HuH-7 (cell line): ENCODE data around the gene LHFPL3.
A peak's percentile ranks its signal among the peaks of the same experiment; 100 is the strongest.
"Not testable (repeated sequence)": the region's sequence is repeated elsewhere in the genome, so short reads cannot be mapped to it uniquely, and the experiment has no call there.

Experiments used
- DNase-seq: peaks from one replicate; pipeline ENCODE4 v3.0.0; 2011; ENCODE audit warnings: low spot score

LHFPL3 gene

DNA sequence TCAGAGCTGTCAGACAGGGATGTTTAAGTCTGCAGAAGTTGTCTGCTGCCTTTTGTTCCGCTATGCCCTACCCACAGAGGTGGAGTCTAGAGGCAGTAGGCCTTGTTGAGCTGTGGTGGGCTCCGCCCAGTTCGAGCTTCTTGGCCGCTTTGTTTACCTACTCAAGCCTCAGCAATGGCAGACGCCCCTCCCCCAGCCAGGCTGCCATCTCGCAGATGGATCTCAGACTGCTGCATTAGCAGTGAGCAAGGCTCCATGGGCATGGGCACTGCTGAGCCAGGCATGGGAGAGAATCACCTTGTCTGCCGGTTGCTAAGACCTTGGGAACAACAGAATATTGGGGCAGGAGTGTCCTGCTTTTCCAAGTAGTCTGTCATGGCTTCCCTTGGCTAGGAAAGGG lies 267.2 kb downstream of the LHFPL3 start:
- DNase-seq: not testable (repeated sequence)

DNA sequence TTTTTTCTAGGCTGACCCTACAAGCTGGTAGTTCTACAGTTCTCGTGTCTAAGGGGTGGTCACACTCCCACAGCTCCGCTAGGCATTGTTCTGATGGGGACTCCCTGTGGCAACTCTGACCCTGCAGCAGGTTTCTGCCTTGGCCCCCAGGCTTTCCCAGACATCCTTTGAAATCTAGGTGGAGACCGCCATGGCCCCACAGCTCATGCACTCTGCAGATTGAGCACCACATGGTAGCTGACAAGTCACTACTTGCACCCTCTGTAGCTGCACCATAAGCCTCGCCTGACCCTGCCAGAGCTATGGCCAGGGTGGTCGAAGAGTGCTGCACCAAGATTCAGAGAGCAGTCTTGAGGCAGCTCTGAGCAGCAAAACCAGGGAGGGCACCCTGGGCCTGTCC lies 275.6 kb downstream of the LHFPL3 start:
- no peak for DNase-seq

DNA sequence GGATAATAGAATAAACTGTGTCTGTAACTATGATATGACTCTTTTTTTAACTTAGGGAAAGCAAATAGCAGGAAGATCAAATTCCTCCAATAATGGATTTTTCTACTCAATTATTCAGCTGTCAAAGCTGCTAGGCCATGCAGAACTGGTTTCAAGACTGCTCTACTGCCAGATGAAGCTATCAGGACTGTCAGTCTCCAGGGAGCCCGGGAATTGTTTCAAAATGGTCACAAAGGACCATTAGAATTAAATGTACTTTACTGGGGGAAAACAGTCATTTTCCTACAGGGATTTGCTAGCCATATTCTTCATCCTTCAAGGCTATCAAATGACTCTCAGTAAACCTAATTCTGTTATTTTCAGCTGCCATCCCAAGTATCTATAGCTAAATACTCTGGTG lies 276.3 kb downstream of the LHFPL3 start:
- DNase-seq: no peak

DNA sequence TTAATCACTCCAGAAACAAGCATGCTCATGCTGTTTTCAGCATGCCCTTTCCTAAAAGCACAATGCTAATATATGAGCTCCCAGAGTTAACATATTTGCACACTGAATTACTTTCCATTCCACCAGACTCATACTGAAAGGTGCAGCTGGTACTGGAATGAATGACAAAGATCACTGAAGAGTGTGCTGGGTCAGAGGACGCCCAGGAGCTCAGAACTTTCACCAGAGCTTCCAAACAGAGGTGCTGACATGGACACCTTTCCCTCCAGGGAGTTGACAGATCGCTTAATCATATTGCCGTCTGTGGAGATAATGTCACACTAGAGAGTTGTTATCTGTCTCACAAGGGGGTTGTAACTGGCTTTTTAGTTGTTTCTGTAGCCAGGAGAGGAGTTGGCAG lies 292.9 kb downstream of the LHFPL3 start:
- DNase-seq: no peak

DNA sequence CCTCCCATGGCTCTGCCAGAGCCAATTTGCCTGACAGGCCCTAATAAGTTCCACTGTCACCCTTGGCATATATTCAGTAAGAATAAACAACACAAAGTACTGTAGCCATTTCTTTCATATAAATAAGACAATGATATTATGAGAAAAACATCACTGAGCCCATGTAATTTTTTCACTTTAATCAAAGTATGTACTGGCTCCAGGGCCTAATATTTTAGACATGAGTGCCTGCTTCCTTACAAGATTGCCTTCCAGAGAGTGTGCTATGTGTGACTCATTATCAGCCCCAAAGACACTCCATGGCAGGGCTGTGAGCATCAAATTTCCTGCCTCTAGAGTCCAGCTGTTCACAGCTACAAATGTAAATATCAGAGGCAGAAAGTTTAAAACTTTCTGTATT lies 297.6 kb downstream of the LHFPL3 start:
- DNase-seq: no peak

DNA sequence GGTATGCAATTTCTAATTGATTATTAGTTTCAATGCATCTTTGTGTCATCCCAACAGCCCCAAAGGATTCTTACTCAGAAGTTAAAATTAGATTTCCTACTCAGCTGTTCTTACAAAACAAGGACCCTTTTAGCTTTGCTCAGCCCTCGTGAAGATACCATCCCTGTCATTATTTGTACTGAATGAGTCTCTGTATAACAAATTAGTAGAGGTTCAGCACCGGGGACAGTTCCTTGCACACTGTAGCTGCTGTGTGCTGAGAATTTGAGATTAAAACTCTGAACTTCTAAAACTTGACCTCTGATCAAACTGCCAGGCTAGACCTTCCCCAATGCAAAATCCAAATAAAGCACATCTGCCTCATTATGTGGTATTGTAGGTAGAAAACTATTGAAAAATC lies 299.1 kb downstream of the LHFPL3 start:
- peak; percentile 10 for DNase-seq

DNA sequence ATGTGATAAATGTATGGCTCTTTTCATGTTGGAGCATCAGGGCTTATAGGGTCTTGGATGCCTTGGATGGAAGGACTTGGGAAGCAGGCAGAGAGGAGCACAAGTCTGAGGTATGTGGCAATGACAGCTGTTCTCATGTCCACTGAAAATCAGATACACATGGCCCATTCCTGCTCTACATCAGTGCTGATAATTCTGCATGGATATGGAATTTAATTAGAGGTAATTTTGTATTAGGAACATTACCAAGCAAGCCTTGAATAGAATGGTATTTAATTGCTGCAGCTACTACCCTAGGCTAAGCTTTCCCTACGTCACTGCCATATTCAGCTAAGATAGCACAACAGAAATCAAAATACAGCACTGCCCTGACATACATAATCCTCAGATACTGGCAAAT lies 299.6 kb downstream of the LHFPL3 start:
- DNase-seq: no peak

DNA sequence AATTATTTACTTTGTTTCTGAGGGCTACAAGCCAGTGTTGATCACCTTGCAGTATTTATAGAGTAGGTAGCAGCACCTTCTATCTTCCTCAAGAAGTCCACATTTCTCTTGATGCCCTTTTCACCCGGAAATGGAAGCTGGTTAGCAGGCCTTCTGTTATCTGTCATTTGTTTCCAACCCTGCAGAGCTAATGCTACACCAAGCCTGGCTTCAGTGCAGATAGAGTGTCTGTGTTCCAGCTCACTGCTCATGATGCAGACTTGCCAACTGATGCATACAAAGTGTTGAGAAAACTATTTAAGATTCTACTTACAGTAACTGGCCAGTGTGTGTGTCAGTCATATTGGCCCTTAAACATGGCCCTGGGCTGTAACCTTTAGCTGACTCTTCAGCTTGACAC lies 301.0 kb downstream of the LHFPL3 start:
- no peak for DNase-seq

DNA sequence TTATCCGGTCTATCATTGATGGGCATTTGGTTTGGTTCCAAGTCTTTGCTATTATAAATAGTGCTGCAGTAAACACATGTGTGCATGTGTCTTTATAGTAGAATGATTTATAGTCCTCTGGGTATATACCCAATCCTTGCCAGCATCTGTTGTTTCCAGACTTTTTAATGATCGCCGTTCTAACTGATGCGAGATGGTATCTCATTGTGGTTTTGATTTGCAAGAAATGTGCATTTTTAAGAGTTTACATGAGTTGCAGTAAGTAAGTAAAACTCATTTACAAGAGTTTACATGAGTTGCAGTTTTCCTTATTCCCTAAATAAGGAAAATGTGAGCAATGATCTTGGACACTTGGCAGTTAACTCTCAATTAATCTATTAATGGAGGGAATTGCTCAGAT lies 312.1 kb downstream of the LHFPL3 start:
- DNase-seq: no peak

DNA sequence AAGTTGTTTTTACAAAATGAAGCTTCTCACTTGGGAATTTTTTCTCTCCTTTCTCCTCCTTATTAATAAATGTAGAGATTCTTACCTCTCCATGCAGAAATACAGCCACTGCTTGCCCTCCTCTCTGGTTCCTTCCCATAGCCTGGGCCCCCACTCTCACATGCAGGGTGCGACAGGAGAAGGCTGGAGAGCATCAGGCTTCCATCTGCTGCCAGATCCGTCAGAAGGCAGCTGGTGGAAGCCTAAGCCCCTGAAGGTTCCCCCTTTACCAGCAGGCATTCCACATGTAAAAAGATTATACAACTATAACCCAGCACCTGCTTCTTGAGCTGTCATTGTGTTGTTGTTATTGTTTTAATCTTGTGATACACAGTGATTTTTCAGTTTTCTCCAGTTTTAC lies 314.2 kb downstream of the LHFPL3 start:
- no peak for DNase-seq

DNA sequence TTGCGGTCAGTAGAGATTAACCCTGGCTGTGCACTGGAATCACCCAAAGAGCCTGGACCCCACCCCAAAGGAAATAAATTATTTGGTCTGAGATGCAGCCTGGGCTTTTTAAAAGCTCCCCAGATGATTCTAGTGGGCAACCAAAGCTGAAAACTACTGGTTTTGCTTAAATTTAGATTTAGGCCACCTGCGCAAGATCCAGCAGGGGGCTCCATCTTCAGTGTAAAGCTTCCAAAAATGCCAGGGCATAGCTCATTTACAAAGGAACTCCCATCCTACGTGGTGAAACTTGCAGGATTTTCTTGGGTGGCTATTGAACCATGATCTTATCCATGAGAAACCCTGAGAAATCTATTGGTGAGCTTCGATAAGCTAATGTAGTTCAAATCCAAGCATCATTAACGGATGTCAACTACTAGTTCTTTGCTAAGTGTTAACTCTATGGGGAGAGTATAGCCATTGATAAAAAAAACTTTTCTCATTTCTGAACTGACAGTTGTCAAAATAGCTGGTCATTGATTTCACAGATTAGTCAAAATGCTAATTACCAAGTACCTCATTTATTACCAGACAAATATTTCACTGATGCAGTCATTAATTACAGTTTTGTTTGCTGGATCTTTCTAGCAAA lies 315.3 kb downstream of the LHFPL3 start:
- DNase-seq: peak; percentile 20

DNA sequence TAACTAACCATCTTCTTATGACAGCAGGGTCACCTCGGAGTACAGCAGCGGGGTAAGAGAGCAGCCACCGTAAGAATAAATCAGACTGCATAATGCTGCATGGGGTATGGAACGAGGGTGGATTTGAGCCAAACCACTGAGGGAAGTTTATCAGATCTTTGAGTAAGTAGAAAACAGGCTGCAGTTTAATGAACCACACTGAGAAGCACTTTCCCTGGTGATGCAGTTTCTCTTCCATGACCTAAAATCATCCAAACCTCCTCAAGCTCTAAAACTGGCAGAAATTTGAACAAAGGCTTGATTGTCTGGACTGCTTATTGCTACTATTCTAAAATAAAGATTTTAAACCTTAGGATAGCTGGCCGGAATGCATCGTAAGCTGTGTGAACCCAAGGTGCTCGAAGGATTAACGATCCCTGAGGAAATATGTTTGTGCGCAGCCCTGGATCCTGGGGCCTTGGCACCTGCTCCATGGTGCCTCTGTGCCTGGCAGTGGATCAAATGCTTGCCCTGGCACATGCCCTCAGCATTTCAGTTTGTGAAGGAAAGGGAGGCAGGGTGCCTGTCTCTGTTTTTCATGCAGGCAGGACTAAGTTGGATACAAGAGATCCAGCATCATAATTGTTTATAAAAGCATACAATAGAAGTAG lies 322.7 kb downstream of the LHFPL3 start:
- DNase-seq: no peak

DNA sequence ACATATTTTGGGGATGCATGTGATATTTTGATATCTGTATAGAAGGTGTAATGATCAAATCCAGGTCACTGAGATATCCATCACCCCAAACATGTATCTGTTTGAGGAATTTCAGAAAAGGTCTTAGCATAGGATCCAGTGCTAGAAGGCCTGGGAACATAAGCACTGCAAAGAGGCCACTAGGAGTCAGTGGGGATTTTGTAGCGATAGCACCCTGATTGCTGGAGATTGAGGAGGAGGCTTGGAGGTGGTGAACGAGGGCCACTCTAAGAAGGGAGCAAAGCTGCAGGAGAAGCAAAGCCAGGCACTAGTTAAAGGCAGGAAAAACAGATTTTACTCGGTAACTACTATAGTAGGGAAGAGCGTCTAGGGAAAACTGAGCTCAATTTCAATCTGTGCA lies 324.0 kb downstream of the LHFPL3 start:
- DNase-seq: no peak

DNA sequence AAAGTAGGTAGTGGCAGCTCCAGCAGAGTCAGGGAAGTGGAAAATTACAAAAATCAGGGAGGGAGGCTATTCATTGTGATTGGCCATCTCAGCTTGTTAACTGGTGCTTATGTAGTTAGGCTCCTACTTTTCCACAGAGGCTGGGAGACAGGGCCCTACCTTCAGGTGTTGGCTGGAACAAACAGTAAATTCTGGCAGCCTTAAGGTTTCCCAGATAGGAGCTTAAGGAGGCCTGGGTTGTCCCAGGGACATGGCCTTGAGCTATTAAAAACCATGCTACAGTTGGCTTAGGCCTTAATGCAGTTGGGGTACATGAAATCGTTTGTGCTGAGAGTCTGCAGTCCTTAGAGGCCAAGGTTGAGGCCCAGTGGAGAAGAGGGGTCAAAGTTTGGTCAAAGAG lies 324.5 kb downstream of the LHFPL3 start:
- DNase-seq: no peak

DNA sequence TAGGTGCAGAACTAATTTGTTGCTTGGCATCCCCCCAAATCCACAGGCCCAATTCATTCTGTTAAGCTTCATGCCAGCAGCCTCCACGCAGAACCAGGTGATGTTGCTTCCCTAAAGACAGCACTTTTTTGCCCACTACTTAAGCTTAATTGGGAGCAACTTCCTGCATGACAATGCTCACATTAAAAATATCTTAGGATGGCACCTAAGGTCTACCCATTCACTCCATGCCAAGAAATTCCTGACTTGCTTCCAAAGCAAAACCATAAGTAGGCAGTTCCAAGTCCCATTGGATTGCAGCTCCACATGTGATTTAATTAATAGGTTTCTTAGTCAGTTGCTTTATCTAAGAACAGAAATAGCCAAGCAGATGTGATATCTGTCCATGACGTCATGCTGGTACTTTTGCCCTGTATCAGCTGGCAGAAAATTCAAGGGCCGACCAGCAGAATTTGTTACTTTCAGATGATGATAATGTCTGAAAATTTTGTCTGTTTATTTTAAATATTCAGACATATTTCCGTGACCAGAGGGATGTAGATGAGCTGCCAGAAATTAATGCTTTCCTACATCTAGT lies 325.5 kb downstream of the LHFPL3 start:
- no peak for DNase-seq

DNA sequence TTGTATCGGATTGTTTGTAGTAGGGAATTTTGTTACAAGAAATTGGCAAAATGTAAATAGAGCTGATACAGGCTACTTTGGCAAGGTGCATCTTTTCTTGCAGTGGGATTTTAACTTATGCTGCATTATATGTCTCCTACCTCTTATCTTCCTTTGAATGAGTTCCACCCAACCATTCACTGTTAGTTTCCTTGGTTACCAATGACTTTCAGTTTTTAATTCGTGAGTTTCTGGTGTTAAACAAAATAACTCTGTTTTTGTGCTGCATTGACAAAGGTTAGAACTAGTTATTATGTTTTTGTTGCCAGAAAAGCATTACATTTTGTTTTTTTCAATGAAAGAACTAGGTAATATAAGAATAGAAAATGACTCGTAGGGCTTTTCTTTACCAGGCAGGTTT lies 327.2 kb downstream of the LHFPL3 start:
- no peak for DNase-seq

DNA sequence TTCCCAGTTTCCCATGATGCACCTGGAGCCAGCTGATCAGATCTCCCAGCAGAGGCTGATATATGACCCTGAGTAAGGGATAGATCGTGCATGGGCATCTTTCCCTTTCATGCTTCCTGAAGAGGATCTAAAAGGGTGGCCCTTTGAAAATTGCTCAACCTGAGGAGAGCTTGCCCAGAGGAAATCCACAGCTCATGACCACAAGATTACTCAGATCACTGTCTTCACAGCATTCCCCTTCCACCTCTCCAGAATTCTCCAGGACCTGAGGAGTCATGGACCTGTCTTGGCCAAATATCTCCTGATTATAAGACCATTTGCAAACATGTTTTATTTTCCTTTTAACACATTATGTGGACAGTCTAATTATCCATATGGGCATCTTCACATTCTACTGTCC lies 328.1 kb downstream of the LHFPL3 start:
- DNase-seq: no peak

DNA sequence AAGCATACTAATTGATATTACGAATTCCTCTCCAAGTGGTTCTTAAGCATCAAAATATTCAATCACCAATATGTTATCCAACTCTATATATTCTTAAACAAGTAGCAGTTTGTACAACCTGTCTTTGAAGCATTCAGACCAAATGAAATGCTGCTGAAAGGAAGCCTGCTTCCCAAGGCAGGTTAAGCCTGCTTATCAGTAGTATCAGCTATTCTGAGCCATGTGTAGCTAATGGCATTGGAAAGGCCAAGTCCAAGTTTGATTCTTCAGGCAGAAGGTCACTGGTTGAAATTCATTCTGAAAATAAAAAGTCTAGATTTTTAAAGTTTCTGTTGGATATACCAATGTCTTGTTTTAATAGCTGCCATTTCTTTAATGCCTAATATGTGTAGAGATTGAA lies 328.7 kb downstream of the LHFPL3 start:
- DNase-seq: no peak

DNA sequence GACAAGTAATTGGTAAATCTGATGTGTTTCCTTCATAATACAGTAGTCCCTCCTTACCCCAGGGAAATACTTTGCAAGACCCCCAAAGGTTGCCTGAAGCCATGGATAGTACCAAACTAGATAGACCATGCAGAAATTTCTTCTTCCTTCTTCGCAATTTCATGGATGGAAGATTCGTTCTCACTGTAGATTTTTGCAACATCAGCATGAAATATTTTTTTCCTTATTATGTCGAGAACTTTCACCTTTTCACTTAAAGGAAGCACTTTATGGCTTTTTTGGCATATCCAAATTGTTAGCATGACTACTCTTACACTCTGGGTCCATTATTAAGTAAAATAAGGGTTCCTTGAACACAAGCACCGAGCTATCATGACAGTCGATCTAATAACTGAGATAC lies 333.2 kb downstream of the LHFPL3 start:
- no peak for DNase-seq

DNA sequence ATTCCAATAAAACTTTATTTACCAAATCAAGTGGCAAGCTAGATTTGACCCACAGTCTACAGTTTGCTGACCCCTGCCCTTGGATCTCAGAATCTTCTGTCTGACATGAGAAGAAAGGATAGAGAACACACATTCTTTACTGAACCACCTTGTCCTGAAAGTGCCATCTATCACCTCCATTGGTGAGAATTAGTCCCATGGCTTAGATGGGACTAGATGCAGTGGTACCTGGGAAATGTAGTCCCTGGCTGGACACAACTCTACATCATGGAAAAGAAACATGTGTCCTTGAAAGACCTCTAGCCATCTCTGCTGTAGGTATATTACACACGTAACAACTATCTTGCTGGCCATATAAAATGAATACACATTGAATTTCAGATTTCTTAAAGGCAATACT lies 336.2 kb downstream of the LHFPL3 start:
- no peak for DNase-seq

DNA sequence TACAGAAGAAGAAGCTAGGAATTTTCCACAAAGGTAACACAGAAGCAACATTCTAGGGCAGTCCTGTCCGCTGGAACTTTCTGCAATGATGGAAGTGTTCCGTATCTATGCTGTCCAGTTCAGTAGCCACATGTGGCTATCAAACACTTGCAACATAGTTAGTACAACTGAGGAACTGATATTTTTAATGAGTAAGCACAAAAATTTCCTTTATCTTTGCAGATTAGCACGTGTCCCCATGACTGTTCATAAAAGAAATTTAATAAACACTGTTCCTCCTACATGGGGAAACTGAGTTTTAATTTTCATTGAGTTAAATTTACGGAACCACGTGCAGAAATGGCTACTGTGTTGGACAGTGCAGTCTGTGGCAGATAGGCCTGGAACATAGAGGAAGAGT lies 349.2 kb downstream of the LHFPL3 start:
- no peak for DNase-seq

DNA sequence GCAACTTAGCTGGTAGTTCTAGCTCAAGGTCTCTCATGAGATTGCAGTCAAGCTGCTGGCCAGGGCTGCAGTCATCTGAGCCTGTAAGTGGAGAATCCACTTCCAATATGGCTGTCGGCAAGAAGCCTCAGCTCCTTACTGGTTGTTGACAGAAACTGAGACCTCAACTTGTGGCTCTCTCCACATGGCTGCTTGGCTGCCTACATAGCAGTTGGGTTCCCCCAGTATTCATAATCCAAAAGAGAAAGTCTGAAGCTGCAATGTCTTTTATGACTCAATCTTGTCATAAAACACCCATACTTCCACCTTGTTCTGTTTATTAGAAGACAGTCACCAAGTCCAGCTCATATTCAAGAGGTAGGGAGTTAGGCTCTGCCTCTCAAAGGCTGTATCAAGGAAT lies 350.7 kb downstream of the LHFPL3 start:
- DNase-seq: no peak

DNA sequence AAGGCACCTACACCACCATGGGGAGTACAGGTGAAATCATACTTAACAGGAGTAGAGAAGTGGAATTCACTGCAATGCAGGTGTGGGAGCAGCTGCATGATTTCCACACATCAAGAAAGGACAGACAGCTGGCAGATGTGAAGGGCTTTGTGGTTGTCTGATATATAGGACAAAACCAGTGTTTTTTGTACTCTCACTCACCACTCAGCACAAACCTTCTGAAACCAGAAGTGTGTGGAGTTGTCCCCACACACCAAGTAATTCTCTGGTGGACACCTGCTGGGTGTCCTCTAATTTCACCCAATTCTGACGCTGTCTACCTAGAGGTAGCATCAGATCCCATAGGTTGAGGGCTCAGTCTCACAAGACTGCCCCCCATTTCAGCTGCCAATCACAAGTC lies 357.9 kb downstream of the LHFPL3 start:
- DNase-seq: no peak

DNA sequence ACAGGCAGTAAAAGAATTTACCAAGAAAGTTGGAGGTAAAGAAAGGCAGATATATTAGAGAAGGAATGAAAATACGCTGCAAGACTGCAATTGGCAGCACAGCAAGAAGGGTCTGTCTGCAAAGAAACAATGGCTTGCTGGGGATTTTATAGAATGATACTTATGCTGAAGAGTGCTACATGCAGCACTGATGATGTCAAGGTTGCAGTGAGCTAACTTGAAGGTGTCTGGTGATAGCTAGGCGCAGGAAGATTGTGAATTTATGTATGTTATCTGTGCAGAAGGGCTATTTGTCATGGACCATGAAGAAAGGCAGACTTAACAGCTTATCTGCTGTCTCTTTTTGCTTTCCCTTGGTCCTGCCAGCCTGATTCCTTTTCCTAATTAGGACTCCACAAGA lies 366.3 kb downstream of the LHFPL3 start:
- no peak for DNase-seq
